Activated naive CD8-positive, alpha-beta T cell treated with anti-CD3 and anti-CD28 coated beads, Interleukin-2, amount 10 ng/mL, durations not matched to agents 7 days and 5 days (primary cell): ENCODE data around the gene TARM1. TPM values are rescaled to one million over a fixed set of nuclear protein-coding genes. Genes with fewer than 3 reads are reported as not detected.

Experiments used
- ATAC-seq: fragments of 150-1000 bp; cut with Tn5 transposase; one replicate; pipeline ENCODE4 v1.10.0; 2021; ENCODE audit warnings: low read depth, moderate library complexity
- POLR2A ChIA-PET: fragments of 350-600 bp; sonication (Branson Sonifier 250); formaldehyde crosslinking; loops from one replicate; lab custom pipeline; 2021; ENCODE audit warnings: antibody characterized with exemption; lab: Charles Lee
- DNase-seq: peaks from one replicate; pipeline ENCODE4 v3.0.0; 2021
- H3K27ac Mint-ChIP-seq: one replicate; pipeline ENCODE4 v1.8.0; 2022; ENCODE audit warnings: mild to moderate bottlenecking, mixed read lengths
- H3K27me3 Mint-ChIP-seq: one replicate; pipeline ENCODE4 v1.8.0; 2022; ENCODE audit warnings: mild to moderate bottlenecking, moderate library complexity, mixed read lengths
- H3K36me3 Mint-ChIP-seq: one replicate; pipeline ENCODE4 v1.8.0; 2021; ENCODE audit warnings: mild to moderate bottlenecking, mixed read lengths
- H3K4me1 Mint-ChIP-seq: one replicate; pipeline ENCODE4 v1.8.0; 2021; ENCODE audit warnings: mixed read lengths
- H3K4me3 Mint-ChIP-seq: one replicate; pipeline ENCODE4 v1.8.0; 2022; ENCODE audit warnings: mild to moderate bottlenecking, moderate library complexity, mixed read lengths
- H3K9me3 Mint-ChIP-seq: one replicate; pipeline ENCODE4 v1.8.0; 2021; ENCODE audit warnings: mixed read lengths
- total RNA-seq, 2 experiments: library from RNA; stranded (reverse); gene quantifications; one replicate each; pipeline ENCODE4 v1.2.3, GENCODE V29; 2021

Gene TARM1
- total RNA-seq, result not detected

DNA sequence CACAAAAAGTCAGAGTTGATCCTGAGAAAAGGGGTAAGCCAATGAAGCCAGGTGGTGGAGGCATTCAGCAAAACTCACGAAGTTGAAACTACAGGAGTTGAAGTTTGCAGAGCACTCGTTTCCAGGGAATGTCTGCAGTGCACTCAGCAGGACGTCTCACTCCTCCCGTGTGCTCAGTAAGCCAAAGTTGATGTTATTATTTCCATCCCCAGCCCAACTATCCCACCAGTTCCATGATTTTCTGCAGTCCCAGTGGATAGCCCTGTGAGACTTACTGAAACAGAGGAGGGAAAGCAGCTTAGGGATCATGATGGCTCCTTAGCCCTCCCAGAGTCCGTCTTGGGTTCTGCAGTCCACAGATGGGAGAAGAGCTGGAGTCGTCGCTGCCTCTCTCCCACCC, at the start of gene TARM1:
TARM1 (minus strand) TSS at position 334 of the 400 bp plus-strand sequence; CDS start at position 309, 25 bp downstream.
- Mint-ChIP-seq H3K27ac (no peak within 1 kb of the TSS), H3K9me3 (peaks cover 3% of the 10 kb centered on the region), H3K4me1 (no peaks in the 10 kb centered on the region), H3K36me3 (no peaks in the 10 kb centered on the region), H3K27me3 (peaks cover 6% of the 10 kb centered on the region), H3K4me3 (no peak within 1 kb of the TSS)
- ATAC-seq (no peak), DNase-seq (no peak)
- POLR2A ChIA-PET, result no interaction called here

DNA sequence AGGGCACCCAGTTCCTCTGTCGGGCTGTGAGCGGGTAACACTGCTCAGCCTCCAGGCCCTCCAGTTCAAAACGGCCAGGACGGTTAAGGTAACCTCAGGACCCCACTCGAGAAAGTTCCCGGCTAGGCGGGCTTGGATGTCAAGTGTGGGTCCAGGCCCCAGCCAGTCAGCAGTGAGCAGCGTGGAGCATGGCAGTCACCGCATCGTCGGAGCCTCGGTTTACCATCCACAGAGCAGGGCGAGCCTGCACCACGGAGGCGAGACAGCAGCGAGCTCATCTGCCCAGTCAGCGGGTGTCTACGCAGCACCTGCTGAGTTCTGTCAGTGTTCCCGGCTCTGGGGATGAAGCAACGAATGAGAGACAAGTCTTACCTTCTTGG, 48.4 kb upstream of the TARM1 start:
- POLR2A ChIA-PET, result no interaction called here
- peaks cover 1% of the 10 kb centered on the region for H3K36me3 Mint-ChIP-seq

DNA sequence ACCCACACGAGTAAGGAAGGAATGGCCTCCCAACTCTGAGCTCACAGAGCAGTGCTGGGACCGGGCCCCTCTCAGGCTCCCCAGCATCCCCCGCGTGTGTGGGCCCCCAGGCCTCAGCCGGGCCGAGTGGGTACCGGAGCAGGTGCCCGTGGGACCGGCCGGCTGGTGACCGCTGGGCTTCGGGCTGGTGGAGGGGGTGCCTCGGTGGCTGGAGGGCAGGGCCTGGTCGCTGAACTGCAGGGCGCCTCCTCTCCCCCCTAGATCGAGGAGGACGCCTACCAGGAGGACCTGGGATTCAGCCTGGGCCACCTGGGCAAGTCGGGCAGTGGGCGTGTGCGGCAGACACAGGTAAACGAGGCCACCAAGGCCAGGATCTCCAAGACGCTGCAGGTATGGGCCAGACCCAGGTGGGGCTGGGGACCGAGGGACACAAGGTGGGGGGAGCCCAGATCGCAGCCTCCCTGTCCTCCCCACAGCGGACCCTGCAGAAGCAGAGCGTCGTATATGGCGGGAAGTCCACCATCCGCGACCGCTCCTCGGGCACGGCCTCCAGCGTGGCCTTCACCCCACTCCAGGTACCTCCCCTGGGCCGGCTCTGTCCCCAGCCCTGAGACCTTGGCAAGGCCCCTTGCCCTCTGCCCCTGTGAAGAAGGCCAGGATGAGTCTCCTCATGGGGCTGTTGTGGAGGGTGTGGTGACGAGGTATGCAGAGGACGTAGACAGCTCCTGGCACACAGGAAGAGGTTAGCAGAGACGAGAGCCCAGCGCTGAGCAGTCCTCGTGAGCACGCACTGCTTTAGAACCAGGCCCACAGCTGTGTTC, 47.8 kb upstream of the TARM1 start:
- no peak for ATAC-seq
- no peak for DNase-seq

More for the DNA sequence above, 48.4 kb upstream of the TARM1 start:
- no peak overlapping the region for H3K4me3 Mint-ChIP-seq
- no peak for DNase-seq
- H3K9me3 Mint-ChIP-seq, result no peaks in the 10 kb centered on the region
- H3K27me3 Mint-ChIP-seq, result no peaks in the 10 kb centered on the region
- peaks cover 3% of the 10 kb centered on the region for H3K4me1 Mint-ChIP-seq
- ATAC-seq, result no peak
- H3K27ac Mint-ChIP-seq, result no peak overlapping the region

DNA sequence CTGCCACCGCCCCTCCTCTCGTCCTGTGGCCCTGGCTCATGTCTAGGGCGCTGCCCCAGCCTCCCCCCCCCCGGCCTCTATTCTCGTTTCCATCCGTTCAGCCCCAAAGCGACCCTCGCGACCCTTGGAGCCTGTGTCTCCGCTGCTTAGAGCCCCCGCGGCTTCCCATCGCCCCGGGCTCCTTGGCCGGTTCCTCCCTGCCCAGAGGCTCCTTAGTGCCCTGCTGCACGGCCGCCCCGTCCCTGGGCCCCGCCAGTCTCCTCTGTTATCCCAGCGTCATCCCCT, 47.2 kb upstream of the TARM1 start:
- Mint-ChIP-seq H3K4me1 (no peaks in the 10 kb centered on the region), H3K27ac (no peak overlapping the region), H3K36me3 (peaks cover 2% of the 10 kb centered on the region), H3K27me3 (no peaks in the 10 kb centered on the region), H3K9me3 (no peaks in the 10 kb centered on the region), H3K4me3 (no peak overlapping the region)
- DNase-seq (no peak), ATAC-seq (no peak)
- POLR2A ChIA-PET, result no interaction called here

More for the DNA sequence above, 47.8 kb upstream of the TARM1 start:
- Mint-ChIP-seq H3K4me1 (no peaks in the 10 kb centered on the region), H3K4me3 (no peak overlapping the region), H3K36me3 (peaks cover 1% of the 10 kb centered on the region), H3K27ac (no peak overlapping the region), H3K9me3 (no peaks in the 10 kb centered on the region), H3K27me3 (no peaks in the 10 kb centered on the region)
- POLR2A ChIA-PET, result no interaction called here

DNA sequence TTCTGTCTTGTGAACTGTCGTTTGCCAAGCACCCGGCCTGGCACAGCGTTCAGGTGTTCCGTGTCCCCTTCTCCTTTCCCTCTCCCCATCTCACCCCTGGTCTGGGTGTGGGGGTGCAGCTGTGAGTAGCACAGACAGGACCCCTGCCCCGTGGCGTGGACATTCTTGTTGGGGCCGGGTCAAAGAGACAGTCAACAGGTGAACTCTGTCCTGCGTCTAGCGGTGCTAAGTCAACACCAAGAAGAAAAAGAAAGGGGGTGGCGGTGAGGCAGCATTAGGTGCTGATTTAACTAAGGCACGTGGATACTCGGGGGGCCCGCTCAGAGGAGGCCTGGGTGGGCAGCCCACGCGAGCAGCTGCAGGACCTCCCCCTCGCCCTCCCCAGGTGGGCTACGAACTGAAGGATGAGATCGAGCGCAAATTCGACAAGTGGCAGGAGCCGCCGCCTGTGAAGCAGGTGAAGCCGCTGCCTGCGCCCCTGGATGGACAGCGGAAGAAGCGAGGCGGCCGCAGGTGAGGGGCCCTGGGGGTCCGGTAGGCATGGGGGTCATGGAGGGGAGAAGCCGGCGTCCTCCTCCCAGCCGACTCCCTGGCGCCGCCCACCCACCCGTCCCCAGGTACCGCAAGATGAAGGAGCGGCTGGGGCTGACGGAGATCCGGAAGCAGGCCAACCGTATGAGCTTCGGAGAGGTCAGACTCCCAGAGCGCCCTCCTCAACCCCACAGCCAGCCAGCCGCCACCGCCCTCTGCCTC, 46.7 kb upstream of the TARM1 start:
- Mint-ChIP-seq H3K27ac (no peak overlapping the region), H3K27me3 (no peaks in the 10 kb centered on the region), H3K4me3 (no peak overlapping the region), H3K36me3 (peaks cover 4% of the 10 kb centered on the region), H3K4me1 (no peaks in the 10 kb centered on the region), H3K9me3 (no peaks in the 10 kb centered on the region)
- no peak for DNase-seq
- POLR2A ChIA-PET, result no interaction called here
- ATAC-seq, result no peak

DNA sequence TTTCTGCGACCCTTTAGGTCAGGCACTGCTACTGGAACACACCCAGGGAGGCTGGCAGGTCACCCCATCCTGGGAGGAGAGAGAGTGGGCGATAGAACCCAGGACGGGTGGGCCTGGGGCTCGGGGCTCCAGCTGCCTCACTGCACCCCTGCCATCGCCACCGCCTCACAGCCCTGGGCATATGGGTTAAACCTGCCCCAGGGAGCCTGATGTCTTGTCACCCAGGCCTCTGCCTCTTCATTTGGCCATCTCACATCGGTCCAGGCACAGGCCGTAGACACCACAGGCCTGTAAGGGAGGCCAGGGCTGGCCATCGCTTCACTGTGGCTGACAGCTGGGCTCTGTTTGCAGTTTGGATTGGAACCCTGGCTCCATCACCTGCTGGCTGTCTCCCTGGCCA, 44.5 kb upstream of the TARM1 start:
- DNase-seq, result no peak
- no peaks in the 10 kb centered on the region for H3K27me3 Mint-ChIP-seq
- peaks cover 6% of the 10 kb centered on the region for H3K36me3 Mint-ChIP-seq
- POLR2A ChIA-PET, result no interaction called here
- no peak overlapping the region for H3K4me3 Mint-ChIP-seq
- ATAC-seq, result no peak
- H3K4me1 Mint-ChIP-seq, result no peaks in the 10 kb centered on the region
- no peaks in the 10 kb centered on the region for H3K9me3 Mint-ChIP-seq
- H3K27ac Mint-ChIP-seq, result no peak overlapping the region

DNA sequence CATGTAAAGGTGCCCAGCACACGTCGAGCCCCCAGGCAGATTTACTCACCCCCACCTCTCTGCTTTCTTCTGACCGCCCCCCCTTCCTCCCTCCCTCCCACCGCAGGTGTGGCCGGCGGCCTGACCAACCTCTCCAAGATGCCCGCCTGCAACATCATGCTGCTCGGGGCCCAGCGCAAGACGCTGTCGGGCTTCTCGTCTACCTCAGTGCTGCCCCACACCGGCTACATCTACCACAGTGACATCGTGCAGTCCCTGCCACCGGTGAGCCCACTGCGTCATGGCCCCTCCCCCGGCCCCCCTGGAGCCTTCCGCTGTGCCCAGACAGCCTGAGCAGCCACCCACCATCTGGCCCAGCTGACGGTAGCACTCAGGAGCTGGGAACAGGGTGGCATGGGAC, 43.2 kb upstream of the TARM1 start:
- POLR2A ChIA-PET, result no interaction called here
- no peak overlapping the region for H3K27ac Mint-ChIP-seq
- no peaks in the 10 kb centered on the region for H3K9me3 Mint-ChIP-seq
- no peak overlapping the region for H3K4me3 Mint-ChIP-seq
- no peaks in the 10 kb centered on the region for H3K27me3 Mint-ChIP-seq
- no peaks in the 10 kb centered on the region for H3K4me1 Mint-ChIP-seq
- no peak for ATAC-seq
- H3K36me3 Mint-ChIP-seq, result peaks cover 6% of the 10 kb centered on the region
- DNase-seq, result no peak

DNA sequence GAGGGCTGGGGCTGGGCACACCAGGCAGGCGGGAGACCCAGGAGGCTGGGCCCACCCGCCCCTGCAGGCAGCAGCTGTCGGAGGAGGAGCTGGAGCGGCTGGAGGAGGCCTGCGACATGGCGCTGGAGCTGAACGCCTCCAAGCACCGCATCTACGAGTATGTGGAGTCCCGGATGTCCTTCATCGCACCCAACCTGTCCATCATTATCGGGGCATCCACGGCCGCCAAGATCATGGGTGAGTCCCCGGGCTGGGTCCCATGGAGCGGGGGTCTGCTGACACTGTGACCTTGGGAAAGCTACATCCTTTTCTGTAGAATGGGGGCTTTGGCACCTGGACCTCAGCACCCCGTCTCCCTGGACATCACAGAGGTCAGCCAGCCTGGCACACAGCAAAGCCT, 42.5 kb upstream of the TARM1 start:
- POLR2A ChIA-PET, result no interaction called here
- H3K36me3 Mint-ChIP-seq, result peaks cover 6% of the 10 kb centered on the region

DNA sequence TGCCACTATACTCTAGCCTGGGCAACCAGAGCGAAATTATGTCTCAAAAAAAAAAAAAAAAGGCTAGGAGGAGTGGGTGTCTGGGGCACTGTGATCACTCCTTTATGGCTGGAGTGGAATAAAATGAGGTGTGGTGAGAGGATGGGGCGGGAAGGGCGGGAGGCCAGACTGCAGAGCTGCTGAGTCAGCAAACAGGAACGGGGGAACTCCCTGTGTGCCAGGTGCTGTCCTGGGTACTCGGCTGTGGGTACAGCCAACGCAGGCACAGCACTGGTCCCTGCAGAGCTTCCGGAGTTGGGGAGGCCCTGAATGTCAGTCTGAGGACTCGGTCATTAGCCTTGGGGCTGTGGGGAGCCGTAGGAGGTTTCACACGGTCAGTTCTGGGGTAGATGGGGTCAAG, 40.1 kb upstream of the TARM1 start:
- no peak for DNase-seq
- POLR2A ChIA-PET, result no interaction called here
- H3K27me3 Mint-ChIP-seq, result no peaks in the 10 kb centered on the region
- peaks cover 8% of the 10 kb centered on the region for H3K36me3 Mint-ChIP-seq
- no peak overlapping the region for H3K4me3 Mint-ChIP-seq
- H3K27ac Mint-ChIP-seq, result no peak overlapping the region
- no peaks in the 10 kb centered on the region for H3K9me3 Mint-ChIP-seq
- H3K4me1 Mint-ChIP-seq, result peaks cover 13% of the 10 kb centered on the region
- no peak for ATAC-seq

More for the DNA sequence above, 42.5 kb upstream of the TARM1 start:
- DNase-seq (no peak), ATAC-seq (no peak)
- H3K4me1 Mint-ChIP-seq, result no peaks in the 10 kb centered on the region
- no peak overlapping the region for H3K27ac Mint-ChIP-seq
- H3K27me3 Mint-ChIP-seq, result no peaks in the 10 kb centered on the region
- H3K4me3 Mint-ChIP-seq, result no peak overlapping the region
- no peaks in the 10 kb centered on the region for H3K9me3 Mint-ChIP-seq

DNA sequence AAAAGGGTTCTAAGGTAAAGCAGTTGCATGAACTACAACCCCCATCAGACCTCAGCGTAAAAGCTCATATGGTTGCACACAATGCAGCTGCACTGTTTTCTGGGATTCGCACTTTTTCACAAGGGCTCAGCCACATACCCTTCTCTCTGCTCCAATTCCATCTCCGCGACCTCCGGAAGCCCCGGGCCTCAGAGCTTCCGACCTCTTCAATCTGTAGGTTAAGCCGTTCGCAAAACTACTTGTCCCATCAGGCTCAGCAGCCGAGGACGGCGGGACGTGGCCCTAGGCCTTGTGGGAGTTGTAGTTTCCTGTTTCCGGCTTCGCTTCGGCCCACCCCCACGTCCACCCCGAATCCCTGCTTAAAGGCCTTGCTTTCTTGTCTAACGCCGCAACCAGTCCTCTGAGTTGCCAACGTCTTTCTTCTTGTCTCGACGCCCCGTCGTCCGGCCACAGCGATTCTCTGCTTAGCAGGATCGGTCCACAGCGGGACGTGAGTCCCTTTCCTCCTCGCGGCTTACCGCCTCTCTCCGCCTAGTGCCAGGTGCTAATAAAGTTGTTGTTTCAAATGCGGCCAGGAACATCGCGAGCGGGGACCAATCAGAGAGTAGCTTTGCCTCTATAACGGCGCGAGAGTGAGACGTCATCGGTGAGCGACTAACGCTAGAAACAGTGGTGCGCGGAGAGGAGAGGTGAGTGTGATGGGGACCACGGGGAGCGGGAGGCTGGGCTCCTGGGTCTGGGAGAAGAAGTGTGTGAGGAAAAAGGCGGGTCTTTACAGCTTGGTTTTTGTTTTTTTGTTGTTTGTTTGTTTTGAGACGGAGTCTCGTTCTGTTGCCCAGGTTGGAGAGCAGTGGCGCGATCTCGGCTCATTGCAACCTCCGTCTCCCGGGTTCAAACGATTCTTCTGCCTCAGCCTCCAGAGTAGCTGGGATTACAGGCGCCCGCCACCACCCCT, 34.2 kb upstream of the TARM1 start, which contains the start of the genes PRPF31 and TFPT:
PRPF31 (plus strand) TSS at position 646 of the 955 bp plus-strand sequence. CDS start 2,525 bp downstream, outside the sequence.
TFPT (minus strand) TSS at position 549 of the 955 bp plus-strand sequence; CDS start at position 161, 388 bp downstream.
- no peaks in the 10 kb centered on the region for H3K27me3 Mint-ChIP-seq
- peaks cover 28% of the 10 kb centered on the region for H3K4me1 Mint-ChIP-seq
- peak within 1 kb of the TSS; percentile 91 for H3K27ac Mint-ChIP-seq
- peak within 1 kb of the TSS; percentile 95 for H3K4me3 Mint-ChIP-seq
- H3K9me3 Mint-ChIP-seq, result no peaks in the 10 kb centered on the region
- peaks cover 16% of the 10 kb centered on the region for H3K36me3 Mint-ChIP-seq
- DNase-seq (peak; percentile 89), ATAC-seq (peak; percentile 86)
- POLR2A ChIA-PET, result interaction anchor here (0.6 to 3.0 kb wide), 16 partner anchors 11 to 346 kb away, joined by 3 to 38 read pairs (median 6); partner anchors contain the start of genes CNOT3, LENG1, LENG8 and MBOAT7

DNA sequence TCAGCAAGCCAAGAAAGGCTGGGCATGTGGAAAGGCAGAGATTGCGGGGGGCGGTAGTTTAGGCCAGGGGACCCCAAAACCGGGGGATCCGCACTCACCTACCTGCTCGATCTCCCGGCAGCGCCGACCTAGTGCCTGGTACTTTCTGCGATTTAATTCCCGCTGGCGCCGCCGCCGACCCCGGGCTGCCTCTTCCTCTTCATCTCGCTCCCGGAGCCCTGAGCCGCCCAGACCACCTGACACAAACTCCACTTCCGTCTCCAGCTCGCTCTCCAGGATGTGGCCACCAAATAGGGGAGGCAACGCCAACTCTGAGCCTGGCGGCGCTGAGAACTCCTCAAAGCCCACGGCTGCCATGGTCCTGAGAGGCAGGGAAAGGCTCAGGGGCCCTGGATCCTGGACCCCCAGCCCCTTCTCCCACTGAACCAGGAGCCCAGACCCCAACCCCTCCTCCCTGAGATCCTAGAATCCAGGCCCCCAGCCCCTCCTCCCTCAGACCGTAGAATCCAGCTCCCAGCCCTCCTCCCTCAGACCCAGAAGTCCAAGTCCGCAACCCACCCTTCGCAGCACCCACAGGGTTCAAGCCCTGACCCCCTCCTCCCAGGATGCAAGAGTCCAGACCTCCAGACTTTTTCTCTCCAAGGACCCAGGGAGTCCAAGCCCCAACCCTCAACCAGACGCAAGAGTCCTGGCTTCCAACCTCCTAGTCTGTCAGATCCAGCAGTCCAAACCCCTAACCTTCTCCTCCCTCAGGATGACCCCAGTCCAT, 33.4 kb upstream of the TARM1 start:
- Mint-ChIP-seq H3K4me3 (peak overlapping the region; percentile 95), H3K4me1 (peaks cover 28% of the 10 kb centered on the region), H3K36me3 (peaks cover 18% of the 10 kb centered on the region), H3K9me3 (no peaks in the 10 kb centered on the region), H3K27me3 (no peaks in the 10 kb centered on the region), H3K27ac (peak overlapping the region; percentile 91)
- ATAC-seq (peak; percentile 65), DNase-seq (peak; percentile 71)
- POLR2A ChIA-PET, result interaction anchor here (0.6 to 3.0 kb wide), 15 partner anchors 11 to 347 kb away, joined by 3 to 38 read pairs (median 7); partner anchors contain the start of genes CNOT3, LENG1, LENG8 and MBOAT7

DNA sequence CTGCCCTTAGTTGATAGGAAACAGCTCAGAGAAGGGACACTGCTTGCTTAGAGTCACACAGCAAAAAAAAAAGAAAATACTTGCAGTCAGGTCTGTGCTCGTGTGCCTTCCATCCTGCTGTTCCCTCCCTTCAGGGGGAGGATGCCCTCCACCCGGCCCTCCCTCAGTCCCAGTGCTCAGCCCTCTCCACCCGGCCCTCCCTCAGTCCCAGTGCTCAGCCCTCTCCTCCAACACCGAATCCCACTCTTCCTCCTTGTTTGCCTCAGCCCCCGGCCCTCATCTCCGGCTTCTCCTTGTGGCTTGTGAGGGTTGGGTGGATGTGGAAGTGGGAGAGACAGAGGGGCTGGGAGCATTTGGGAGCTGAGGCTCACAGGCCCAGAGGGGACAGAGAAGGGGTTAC, 28.5 kb upstream of the TARM1 start:
- Mint-ChIP-seq H3K36me3 (peaks cover 27% of the 10 kb centered on the region), H3K27me3 (no peaks in the 10 kb centered on the region), H3K9me3 (no peaks in the 10 kb centered on the region), H3K4me3 (no peak overlapping the region), H3K27ac (no peak overlapping the region), H3K4me1 (peaks cover 18% of the 10 kb centered on the region)
- no peak for ATAC-seq
- POLR2A ChIA-PET, result no interaction called here
- no peak for DNase-seq
